GM18505 (cell line): ENCODE measurements around the gene MAP4K4.

ENCODE experiments used
- ATAC-seq: cut with Tn5 transposase; IDR thresholded peaks from one replicate; pipeline ENCODE4 v1.9.1; 2021; ENCODE audit not compliant: unreplicated experiment
- POLR2A ChIP-seq: IDR thresholded peaks from 4 replicates; pipeline ENCODE4 v1.6.1; 2011; ENCODE audit warnings: borderline replicate concordance; ENCODE audit not compliant: insufficient read depth, insufficient read length; ENCODE audit errors: extremely low read depth

Gene MAP4K4

DNA sequence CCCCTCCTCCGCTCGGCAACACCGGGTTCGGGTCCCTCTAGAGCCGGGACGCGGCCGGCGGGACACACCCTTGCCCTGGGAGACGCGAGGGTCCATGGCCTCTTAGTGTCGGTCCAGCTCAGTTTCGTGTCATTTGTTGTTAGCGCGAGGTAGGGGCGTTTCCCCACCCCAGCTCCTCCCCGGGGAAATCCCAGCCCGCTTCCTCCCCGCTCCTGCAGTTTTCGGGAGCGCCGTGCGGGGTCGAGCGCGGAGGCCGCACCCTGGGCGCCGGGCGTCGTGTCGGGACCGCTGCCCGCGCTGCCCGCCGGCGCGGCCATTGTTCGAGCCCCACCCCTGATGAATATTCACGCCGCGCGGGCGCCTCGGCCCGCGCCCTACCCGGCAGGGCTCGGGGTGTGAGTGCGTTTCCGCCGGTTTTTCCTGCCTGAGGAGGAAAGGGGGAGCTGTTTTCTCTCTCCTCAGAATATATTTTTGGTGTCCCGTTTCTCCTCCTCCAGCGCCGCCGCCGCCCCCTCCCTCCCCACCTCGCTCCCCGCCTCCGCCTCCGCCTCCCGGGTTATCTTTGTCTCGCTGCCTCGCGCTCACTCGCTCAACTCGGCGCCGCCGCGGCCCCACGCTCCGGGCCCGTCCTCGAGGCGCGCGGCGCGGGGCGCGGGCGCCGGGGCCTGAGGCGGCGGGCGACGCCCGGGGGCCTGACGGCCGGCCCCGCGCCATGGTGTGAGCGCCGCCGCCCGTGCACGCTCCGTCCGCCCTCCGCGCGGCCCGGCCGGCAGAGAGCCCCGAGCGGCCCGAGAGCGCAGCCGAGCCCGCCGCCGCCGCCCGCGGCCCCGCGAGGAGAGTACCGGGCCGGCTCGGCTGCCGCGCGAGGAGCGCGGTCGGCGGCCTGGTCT, at the start of gene MAP4K4:
TSS of gene MAP4K4 (plus strand) at position 584 of the 890 bp plus-strand sequence. CDS start 374 bp downstream, outside the sequence.
- peak; percentile 43 for ATAC-seq
- TF ChIP-seq POLR2A: no peak

DNA sequence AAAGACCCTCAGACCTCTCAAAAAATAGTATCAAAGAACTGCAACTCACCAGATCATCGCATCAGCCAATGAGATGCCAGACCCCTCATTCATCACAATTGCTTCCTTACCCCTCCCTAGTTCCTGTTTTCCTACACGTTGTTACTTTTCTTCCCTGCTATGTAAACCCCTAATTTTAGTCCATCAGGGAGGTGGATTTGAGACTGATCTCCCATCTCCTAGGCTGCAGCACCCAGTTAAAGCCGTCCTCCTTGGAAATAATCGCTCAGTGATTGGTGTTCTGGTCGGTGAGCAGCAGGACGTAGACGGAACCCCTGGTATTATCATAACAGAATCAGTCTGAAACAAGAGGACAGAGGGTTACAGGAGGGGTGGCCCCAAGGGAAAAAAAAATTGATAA, 44.0 kb upstream of the MAP4K4 start:
- no peak for TF ChIP-seq POLR2A
- ATAC-seq: no peak

DNA sequence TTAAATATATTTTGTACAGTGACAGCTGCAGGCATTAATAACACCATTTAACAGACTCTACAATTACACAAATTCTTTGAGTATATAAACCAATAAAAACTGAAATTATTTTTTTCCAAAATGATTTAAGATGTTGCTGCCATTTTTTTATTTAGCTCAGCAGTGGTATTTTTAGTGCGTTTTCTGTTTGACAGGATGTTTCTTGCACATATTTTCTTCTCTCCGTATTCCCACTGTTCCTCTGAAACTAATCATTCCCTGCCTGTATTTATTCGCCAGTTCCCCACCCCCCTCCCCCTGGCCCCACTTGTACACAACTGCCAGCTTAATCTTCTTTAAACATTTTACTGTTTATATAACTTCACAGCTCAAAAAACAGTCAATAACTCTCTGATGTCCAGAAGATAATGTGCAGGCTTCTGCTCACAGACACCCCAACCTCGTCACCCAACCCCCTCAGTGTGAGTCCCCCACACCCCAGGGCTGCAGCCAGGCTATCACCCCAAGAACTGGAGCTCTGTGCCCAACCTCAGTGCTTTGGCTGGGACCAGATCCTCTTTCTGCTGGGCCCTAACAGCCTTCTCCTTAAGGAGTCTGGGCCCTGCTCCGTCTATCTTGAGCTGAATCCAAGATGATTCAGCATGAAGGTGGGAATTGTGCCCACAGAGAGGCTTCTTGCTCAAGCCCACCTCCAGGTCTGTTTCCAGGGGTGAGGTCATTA, 41.6 kb upstream of the MAP4K4 start:
- no peak for TF ChIP-seq POLR2A
- ATAC-seq: no peak

DNA sequence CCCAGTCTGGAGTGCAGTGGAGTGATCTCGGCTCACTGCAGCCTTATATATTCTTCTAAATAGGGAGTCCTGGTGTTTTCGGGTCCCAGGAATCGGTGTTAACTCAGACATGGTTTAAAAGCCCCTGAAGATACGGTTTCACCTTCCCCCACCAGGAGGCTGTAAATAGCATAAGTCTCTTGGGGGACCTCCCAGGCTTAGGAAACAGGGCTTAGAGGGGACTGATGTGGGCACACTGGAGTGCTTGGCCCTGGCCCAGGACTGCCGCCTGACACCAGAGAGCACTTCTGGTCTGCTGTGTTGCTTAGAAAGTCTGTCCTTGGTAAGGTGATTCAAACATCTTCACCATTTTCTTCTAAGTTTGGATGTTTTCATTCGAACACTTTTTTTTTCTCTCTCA, 39.7 kb upstream of the MAP4K4 start:
- ATAC-seq: no peak
- no peak for TF ChIP-seq POLR2A

DNA sequence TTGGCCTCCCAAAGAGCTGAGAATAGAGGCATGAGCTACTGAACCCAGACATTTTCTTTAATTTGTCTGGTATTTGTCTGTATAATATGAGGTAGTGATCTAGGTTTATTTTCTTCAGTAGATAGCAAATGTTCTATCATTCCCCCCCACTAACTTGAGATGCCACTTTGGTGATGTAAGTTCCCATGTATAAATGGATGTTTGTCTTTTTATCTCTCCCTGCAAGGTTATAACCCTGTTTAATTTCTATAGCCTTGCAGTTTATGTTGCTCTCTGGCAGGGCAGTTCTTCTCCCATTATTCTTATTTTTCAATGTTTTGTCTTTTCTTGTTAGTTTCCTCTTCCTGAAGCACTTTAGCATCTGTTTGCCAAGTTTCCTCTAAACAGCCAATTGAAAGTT, 39.1 kb upstream of the MAP4K4 start:
- ATAC-seq: no peak
- no peak for TF ChIP-seq POLR2A

DNA sequence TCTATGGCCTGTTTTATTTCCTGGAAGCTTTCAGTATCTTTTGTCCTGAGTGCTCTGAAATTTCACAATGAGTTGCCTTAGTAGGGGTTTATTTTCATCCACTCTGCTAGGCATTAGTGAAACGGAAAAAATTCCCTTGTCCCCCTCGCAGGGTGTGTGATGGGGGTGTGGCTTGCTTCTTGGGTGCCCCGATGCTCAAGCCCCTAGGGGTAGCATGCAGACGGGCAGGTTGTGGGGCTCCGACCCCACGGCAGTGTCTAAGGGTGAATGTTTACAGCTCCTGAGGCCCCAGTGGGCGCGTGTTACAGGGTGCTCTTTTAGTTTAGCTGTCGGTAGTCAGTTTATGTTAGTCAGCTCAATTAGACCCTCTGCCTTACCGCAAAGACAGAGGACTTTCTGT, 32.2 kb upstream of the MAP4K4 start:
- TF ChIP-seq POLR2A: no peak
- no peak for ATAC-seq

DNA sequence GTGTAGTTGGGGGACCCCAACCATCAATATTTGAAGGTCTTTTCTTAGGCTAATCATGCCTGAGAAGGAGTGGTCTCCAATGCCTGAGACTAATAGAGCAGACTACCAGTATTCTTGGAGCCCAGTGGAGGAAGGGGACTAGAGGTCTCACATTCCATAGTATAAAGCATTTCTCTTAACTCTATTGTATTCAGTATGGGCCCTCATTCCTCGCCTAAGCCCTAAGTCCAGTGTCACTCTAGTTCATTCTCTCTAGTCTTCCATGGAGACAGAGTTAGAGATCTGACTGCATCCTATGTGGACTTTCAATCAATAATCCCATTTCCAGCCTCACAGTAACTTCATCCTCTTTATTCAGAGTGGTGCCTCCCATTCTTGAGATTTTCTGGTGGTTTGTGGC, 29.7 kb upstream of the MAP4K4 start:
- ATAC-seq: no peak
- TF ChIP-seq POLR2A: no peak

DNA sequence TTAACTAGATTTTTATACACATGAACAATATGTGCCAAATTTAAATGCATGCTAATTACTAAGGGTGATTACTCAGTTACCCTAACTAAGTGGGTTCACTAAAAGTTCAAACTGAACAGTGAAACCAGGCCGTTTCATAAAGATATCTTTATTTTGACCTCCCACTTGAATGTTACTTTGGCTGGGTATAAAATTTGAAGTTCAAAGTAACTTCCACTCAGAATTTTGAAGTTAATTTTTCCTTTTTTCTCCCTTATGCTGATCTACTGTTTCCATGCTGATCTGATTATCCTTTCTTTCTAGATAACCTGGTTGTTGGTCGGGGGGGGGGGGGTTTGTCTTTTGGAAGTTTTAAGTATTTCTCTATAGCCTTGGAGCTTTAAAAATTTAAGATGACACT, 25.5 kb upstream of the MAP4K4 start:
- no peak for ATAC-seq
- no peak for TF ChIP-seq POLR2A

DNA sequence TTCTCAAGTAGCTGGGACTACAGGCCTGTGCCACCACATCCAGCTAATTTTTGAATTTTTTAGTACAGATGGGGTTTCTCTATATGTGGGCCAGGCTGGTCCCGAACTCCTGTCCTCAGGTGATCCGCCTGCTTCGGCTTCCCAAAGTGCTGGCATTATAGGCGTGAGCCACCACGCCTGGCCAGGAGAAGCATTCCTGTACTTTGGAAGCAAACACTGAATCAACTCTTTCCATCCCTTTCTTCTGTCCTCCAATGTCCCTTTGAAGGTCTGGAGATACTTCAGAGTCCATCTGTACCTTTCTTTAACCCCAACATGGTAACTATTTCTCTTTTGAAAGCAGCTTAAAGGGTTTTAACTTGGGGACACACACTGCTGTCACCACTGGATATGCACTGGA, 23.6 kb upstream of the MAP4K4 start:
- no peak for ATAC-seq
- TF ChIP-seq POLR2A: no peak

DNA sequence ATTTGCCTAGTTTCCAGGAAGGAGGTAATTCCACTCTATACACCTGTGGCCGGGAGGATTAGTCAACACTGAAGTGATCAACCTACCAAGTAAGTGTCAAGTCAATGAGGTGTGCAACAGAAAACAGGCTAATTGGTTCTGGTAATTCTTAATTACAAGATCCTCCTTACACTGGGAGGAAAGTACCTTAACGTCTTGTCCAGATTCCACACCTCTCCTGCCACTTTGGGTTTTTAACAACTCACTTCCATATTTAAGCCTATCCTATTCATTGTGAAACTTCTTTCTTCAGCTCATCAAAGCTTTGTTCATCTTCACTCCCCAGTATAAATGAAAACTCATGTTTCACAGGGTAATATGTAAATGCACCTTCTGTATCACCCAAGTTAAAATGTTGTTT, 22.0 kb upstream of the MAP4K4 start:
- no peak for ATAC-seq

DNA sequence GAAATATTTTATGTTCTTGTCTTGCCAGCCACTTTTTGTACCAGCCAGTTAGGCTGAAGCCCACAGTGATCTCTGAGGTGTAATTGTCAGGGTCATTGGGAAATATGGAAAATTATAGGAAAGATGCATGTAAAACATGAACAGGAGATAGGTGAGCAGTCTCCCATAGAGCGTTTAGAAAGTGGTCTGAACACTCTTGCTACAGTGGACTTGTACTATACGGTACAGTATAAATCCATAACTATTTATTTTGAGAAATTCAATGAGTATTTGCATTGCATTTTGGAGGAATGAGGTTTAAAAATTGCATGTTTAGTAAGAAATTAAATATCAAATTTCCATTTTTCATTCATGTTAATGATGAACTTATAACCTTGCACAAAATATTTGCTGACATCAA, 20.8 kb upstream of the MAP4K4 start:
- no peak for ATAC-seq

More for the DNA sequence above, 22.0 kb upstream of the MAP4K4 start:
- no peak for TF ChIP-seq POLR2A

DNA sequence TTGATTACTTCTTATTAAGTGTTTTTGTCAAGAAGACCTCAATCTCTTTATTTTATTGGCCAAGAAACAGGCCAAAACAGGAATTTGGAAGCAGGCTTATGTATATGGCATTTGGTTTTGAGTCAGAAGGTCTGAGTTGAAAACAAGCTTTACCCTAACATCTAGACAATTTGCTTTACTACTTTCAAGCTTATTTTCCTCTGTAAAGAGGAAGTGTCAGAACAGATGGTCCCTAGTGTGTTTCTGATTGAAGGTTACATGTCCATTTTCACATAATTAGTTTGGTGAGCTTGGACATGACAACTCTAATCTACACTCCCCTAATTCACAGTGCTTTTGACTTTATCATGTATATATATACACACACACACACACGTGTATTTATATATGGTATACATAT, 19.8 kb upstream of the MAP4K4 start:
- TF ChIP-seq POLR2A: no peak
- no peak for ATAC-seq

More for the DNA sequence above, 20.8 kb upstream of the MAP4K4 start:
- TF ChIP-seq POLR2A: no peak

DNA sequence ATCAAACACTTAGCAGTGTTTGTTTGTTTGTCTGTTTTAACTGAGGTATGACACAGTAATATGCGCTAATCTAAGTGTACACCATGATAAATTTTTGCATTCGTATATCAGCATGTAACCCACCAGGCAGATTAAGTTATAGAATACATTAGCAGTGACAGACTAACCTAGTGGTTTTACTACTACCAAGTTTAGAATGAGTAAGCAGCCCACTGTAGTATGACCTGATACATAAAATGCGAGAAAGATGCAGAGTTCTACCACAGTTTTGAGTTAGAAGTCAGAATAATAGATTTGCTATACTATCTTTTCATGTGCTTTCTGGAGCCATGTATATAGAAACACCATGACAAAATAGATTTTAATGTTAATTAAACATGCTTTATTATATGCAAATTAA, 19.1 kb upstream of the MAP4K4 start:
- no peak for TF ChIP-seq POLR2A
- no peak for ATAC-seq
